BJ (cell line): Measurements from ENCODE around the gene CCNL2. TPM values are rescaled to one million over a fixed set of nuclear protein-coding genes. Genes with fewer than 3 reads are reported as not detected.

Experiments used
- CTCF ChIA-PET: fragments of 350-600 bp; formaldehyde crosslinking; extraction: SDS; loops from one replicate; lab custom pipeline; 2021; ENCODE audit warnings: antibody characterized with exemption, inconsistent platforms; lab: Yijun Ruan, JAX
- POLR2A ChIA-PET: fragments of 300-600 bp; sonication (Branson Sonifier 250); formaldehyde crosslinking; extraction: SDS; loops from one replicate; lab custom pipeline; 2021; ENCODE audit warnings: antibody characterized with exemption; lab: Charles Lee
- DNase-seq: peaks from one replicate; pipeline ENCODE4 v3.0.0-alpha.2; 2011; ENCODE audit warnings: low read depth
- H3K27me3 ChIP-seq: 2 replicates; pipeline ENCODE4 v1.6.0; 2011; ENCODE audit warnings: low read length; ENCODE audit not compliant: control insufficient read depth, insufficient read depth
- H3K36me3 ChIP-seq: 2 replicates; pipeline ENCODE4 v1.5.1; 2011; ENCODE audit warnings: low read length; ENCODE audit not compliant: control insufficient read depth, insufficient read depth
- H3K4me3 ChIP-seq: 2 replicates; pipeline ENCODE4 v1.5.1; 2011; ENCODE audit warnings: low read depth, mild to moderate bottlenecking, control low read depth, low read length
- CTCF ChIP-seq: IDR thresholded peaks from 2 replicates; pipeline ENCODE4 v1.5.1; 2011; ENCODE audit warnings: low read depth, mild to moderate bottlenecking, control low read depth, inconsistent platforms, low read length, moderate library complexity; ENCODE audit not compliant: insufficient read depth
- polyA plus RNA-seq: library from polyadenylated mRNA; depleted of rRNA; stranded (reverse); fragments of >200 nt; gene quantifications from 2 replicates; pipeline ENCODE4 v1.2.3, GENCODE V29; 2011

The CCNL2 gene
- polyA plus RNA-seq, 1 experiment, result 175 TPM

GRCh38 chr1:1395166-1395565 is 4.0 kb downstream of the CCNL2 start:
- H3K4me3 ChIP-seq, result no peak overlapping the region
- peaks cover 31% of the 10 kb centered on the region for H3K36me3 ChIP-seq
- CTCF ChIA-PET, result interaction anchor here (0.7 kb wide), 1 partner anchor 8 kb away, joined by 4 read pairs; no protein-coding TSS in a partner anchor
- no peak for DNase-seq
- no peaks in the 10 kb centered on the region for H3K27me3 ChIP-seq
- TF ChIP-seq CTCF, result no peak
- POLR2A ChIA-PET, result no interaction called here

DNA sequence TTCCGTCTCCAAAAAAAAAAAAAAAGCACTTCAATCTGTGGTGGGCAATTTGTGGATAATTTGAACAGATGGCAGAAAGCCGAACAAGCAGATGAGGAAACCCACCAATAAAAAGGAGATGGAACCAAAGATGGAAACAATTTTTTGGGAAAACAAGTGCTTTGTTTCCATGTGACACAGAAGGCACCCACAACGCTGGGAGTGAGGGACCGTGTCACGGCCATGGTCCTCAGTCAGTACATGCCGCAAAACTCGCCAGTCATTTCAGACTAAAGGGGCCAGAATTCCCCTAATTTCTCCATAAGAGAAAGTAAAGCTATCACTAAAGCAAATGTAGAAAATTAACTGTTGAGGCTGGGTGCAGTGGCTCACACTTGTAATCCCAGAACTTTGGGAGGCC is 5.0 kb downstream of the CCNL2 start:
- no peak for TF ChIP-seq CTCF
- CTCF ChIA-PET, result interaction anchor here (1.2 kb wide), 1 partner anchor 12 kb away, joined by 3 read pairs; no protein-coding TSS in a partner anchor
- POLR2A ChIA-PET, result no interaction called here
- no peak for DNase-seq
- H3K4me3 ChIP-seq, result no peak overlapping the region
- H3K36me3 ChIP-seq, result peaks cover 39% of the 10 kb centered on the region
- H3K27me3 ChIP-seq, result no peaks in the 10 kb centered on the region

GRCh38 chr1:1393428-1393827 is 5.7 kb downstream of the CCNL2 start:
- Histone ChIP-seq H3K4me3 (no peak overlapping the region), H3K36me3 (peaks cover 39% of the 10 kb centered on the region), H3K27me3 (no peaks in the 10 kb centered on the region)
- no peak for TF ChIP-seq CTCF
- POLR2A ChIA-PET, result no interaction called here
- CTCF ChIA-PET, result interaction anchor here (1.2 kb wide), 1 partner anchor 12 kb away, joined by 3 read pairs; no protein-coding TSS in a partner anchor
- DNase-seq, result no peak

GRCh38 chr1:1393014-1393413 is 6.1 kb downstream of the CCNL2 start:
- ChIA-PET CTCF (no interaction called here), POLR2A (no interaction called here)
- Histone ChIP-seq H3K27me3 (no peaks in the 10 kb centered on the region), H3K4me3 (no peak overlapping the region), H3K36me3 (peaks cover 41% of the 10 kb centered on the region)
- no peak for DNase-seq
- TF ChIP-seq CTCF, result no peak

DNA sequence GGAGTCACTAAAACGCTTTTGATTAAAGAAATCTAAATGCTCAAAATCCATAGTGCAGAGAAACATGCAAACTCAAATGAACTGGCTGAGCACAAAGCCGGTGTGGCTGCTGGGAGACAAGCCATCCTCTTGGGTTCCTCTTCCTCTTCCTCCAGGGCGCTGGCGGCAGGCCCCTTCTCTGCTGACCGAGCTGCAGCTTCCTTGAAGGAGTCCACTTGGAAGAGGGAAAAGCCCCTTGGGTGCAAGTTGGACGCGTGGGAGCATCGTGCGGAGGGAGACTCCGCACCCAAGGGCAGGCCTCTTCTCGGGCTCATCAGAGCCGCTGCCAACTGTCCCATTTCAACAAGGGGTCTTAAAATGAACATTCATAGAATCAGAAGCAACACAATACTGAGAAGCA is 7.9 kb downstream of the CCNL2 start:
- H3K36me3 ChIP-seq, result peaks cover 46% of the 10 kb centered on the region
- ChIA-PET POLR2A (no interaction called here), CTCF (interaction anchor here (1.0 to 1.4 kb wide), 4 partner anchors 9 to 49 kb away, joined by 3 to 5 read pairs (median 4); partner anchors contain the start of gene AURKAIP1)
- H3K4me3 ChIP-seq, result no peak overlapping the region
- H3K27me3 ChIP-seq, result no peaks in the 10 kb centered on the region
- no peak for DNase-seq
- TF ChIP-seq CTCF, result no peak
